Measurements from ENCODE around the gene CZIB. TPM values are rescaled to one million over a fixed set of nuclear protein-coding genes. Genes with fewer than 3 reads are reported as not detected.
A peak's percentile ranks its signal among the peaks of the same experiment; 100 is the strongest.
"Not testable (repeated sequence)": the region's sequence is repeated elsewhere in the genome, so short reads cannot be mapped to it uniquely, and the experiment has no call there.

CZIB gene
- total RNA-seq, 1 experiment from 2014 or later, result 36.0 TPM

GRCh38 chr1:53198241-53198651 is 22.2 kb downstream of the CZIB start:
- in situ Hi-C loops (cut with HindIII; ENCODE audit: low pct_unique_long_range_greater_than_20kb, low sequenced_read_pairs), result no loop called here

DNA sequence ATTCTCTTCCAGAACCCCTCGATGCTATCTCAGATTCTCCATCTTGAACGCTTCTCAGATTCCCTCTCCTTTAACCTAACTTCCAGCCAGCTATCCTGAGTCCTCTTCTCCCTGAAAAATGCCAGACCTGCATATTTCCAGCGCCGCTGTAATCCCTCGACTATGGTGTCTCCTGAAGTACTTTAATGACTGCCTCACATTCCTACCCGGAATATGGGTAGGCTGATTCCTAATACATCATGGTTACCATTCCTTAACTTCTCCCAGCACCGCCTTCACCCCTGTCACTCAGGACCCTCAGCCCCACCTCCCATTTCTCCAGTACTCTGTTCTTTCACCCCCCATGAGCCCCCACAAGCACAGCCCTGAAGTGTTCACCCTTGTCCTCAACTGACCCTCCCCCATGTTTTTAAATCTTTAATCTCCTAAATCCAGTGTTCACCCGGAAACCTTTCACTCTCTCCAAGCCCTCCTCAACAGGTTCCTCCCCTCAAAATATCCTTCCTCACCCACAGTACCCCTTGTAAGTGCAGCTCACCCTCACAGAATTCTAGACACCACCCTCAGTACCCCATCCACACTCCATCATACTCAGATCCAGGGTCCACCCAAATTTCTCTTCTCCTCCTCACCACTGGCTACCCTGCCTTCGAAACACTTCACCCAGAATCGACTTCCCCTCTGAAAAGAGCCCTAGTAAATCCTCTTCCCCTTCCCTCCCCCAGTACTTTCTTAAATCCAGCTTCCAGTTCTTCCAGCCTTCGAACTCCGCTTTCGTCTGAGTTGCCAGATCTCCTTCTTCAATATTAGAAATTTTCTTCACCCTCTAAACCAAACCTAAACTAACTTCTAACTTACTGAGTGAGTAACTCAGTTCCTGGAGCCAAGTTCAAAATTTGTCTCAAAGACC is 22.9 kb downstream of the CZIB start:
- in situ Hi-C loops (cut with HindIII; ENCODE audit: low pct_unique_long_range_greater_than_20kb, low sequenced_read_pairs), result no loop called here
- DNase-seq (ENCODE audit: low read depth, low spot score), result no peak

More at GRCh38 chr1:53198241-53198651, 22.2 kb downstream of the CZIB start:
- no peak for DNase-seq (ENCODE audit: low read depth, low spot score)

GRCh38 chr1:53196485-53197290 is 23.7 kb downstream of the CZIB start, which contains the start of gene CPT2:
Gene CPT2, plus strand, starts transcription at chr1:53196824. Its CDS starts 120 bp downstream, at chr1:53196944.
- peak; percentile 88 for DNase-seq (ENCODE audit: low read depth, low spot score)
- in situ Hi-C loops (cut with HindIII; ENCODE audit: low pct_unique_long_range_greater_than_20kb, low sequenced_read_pairs), result no loop called here

- no peak for DNase-seq (ENCODE audit: low read depth, low spot score)
- in situ Hi-C loops (cut with HindIII; ENCODE audit: low pct_unique_long_range_greater_than_20kb, low sequenced_read_pairs), result no loop called here
Measured at GRCh38 chr1:53196017-53196484, 24.4 kb downstream of the CZIB start.

GRCh38 chr1:53195246-53196016 is 25.0 kb downstream of the CZIB start:
- in situ Hi-C loops (cut with HindIII; ENCODE audit: low pct_unique_long_range_greater_than_20kb, low sequenced_read_pairs), result no loop called here
- no peak for DNase-seq (ENCODE audit: low read depth, low spot score)

- DNase-seq (ENCODE audit: low read depth, low spot score), result no peak
- in situ Hi-C loops (cut with HindIII; ENCODE audit: low pct_unique_long_range_greater_than_20kb, low sequenced_read_pairs), result no loop called here
Measured at GRCh38 chr1:53190210-53190611, 30.2 kb downstream of the CZIB start.

DNA sequence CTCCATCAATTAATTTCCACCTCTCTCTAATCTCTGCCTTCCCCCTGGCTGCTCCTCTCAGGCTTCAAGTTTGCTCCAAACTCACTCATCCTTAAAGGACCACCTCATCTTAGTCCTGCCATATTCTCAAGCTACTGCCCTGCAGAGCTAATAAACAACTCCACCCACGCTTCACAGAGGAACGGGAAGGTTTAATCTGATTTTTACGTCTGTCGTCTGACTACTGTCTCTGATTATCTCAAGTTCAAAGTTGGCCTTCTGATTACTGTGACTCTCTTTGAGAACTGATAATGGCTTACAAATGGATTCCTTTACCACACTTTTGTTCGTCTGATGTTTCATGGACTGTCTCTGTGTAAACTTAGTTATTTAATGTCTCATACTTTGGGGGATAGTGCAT is 31.4 kb downstream of the CZIB start:
- no peak for DNase-seq (ENCODE audit: low read depth, low spot score)
- in situ Hi-C loops (cut with HindIII; ENCODE audit: low pct_unique_long_range_greater_than_20kb, low sequenced_read_pairs), result no loop called here

DNA sequence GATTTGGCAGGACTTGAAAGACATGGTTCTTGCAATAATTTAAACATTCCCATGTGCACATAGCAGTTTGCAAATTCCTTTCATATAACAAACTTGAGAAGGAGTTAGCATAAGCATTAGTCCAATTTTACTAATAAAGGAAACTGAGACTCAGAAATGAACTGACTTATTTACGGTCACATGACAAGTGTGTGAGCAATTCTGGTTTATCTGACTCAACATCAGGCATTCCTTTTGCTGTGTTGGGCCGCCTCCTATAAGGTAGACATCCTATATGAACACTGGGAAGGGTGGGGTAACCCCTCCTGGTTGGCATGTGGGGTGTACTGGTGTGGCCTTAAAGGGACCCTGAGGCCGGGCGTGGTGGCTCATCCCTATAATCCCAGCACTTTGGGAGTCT is 32.3 kb downstream of the CZIB start:
- in situ Hi-C loops (cut with HindIII; ENCODE audit: low pct_unique_long_range_greater_than_20kb, low sequenced_read_pairs), result no loop called here
- no peak for DNase-seq (ENCODE audit: low read depth, low spot score)

DNA sequence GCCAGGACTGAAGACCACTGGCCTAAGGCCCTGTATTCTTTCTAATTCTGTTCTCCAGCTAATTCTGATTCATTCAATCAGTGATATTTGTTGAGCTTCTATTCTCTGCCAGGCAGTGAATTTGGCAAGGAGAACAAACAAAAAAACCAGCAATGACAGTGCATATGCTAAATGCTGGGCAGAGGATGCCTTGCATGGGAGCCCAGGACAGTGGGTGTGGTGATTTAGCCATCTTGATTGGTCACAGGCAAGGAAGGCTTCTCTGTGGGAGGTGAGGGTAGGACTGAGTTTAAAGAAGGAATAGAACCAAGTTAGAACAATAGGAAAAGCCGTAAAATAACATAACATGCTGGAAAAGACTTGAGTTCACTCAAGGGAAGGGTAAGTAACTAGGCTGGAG is 33.0 kb downstream of the CZIB start:
- in situ Hi-C loops (cut with HindIII; ENCODE audit: low pct_unique_long_range_greater_than_20kb, low sequenced_read_pairs), result no loop called here
- no peak for DNase-seq (ENCODE audit: low read depth, low spot score)

DNA sequence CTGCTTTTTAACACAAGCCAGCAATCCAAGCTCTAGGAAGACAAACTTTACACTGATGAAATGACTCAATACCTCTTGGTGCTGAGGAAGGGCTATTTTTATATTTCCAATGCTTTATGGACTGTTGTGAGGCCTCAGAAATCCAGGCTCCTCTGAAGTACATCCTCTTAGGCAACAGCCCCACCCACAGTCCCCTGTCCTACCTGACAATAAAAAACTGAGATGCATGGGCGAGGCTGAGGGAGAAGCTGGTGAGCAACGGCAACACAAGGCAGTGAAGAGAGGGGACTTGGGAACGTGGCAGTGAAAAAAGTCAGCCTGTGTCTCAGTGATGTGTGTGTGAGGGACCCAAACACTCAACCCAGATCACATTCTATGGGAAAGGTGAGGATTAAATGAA is 33.9 kb downstream of the CZIB start:
- no peak for DNase-seq (ENCODE audit: low read depth, low spot score)
- in situ Hi-C loops (cut with HindIII; ENCODE audit: low pct_unique_long_range_greater_than_20kb, low sequenced_read_pairs), result no loop called here

GRCh38 chr1:53185955-53186297 is 34.5 kb downstream of the CZIB start:
- in situ Hi-C loops (cut with HindIII; ENCODE audit: low pct_unique_long_range_greater_than_20kb, low sequenced_read_pairs); DNase-seq (ENCODE audit: low read depth, low spot score): not testable (repeated sequence)

DNA sequence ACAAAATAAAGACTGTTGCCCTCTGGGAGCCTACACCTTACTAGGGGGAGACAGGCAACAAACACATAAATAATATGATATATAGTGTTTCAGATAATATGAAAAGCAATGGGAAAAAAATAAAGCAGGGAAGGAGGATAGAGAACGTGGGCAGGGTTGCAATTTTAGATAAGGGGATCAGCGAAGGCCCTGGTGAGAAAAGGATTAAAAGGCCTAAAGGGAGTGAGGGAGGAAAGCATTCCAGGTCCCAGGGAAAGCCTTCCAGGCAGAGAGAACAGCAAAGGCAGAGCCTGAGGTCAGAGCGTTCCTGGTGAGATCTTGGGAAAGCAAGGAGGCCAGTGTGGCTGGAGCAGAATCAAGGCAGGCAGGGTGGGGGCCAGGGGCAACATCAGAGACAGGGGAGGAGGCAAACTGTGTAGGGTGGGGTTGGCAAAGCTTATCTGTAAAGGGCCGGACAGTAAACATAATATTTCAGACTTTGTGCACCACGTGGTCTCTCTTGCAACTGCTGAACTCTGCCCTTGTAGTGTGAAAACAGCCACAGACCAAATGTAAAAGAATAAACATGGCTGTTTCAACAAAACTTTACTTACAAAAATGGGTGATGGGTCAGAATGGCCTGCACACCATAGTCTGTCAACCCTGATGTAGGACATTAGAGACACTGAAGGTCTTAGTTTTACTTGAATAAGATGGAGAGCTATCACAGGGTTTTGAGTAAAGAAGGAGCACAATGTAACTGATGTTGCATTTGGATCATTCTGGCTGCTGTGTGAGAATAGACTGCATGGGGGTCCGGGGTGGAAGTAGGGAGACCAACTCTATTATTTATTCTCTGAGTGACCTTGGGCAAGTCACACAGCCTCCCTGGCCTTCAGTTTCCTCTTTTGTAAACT is 37.1 kb downstream of the CZIB start:
- in situ Hi-C loops (cut with HindIII; ENCODE audit: low pct_unique_long_range_greater_than_20kb, low sequenced_read_pairs), result no loop called here

GRCh38 chr1:53182716-53183094 is 37.7 kb downstream of the CZIB start:
- no peak for DNase-seq (ENCODE audit: low read depth, low spot score)
- in situ Hi-C loops (cut with HindIII; ENCODE audit: low pct_unique_long_range_greater_than_20kb, low sequenced_read_pairs), result no loop called here

More for the DNA sequence above, 37.1 kb downstream of the CZIB start:
- no peak for DNase-seq (ENCODE audit: low read depth, low spot score)

- in situ Hi-C loops (cut with HindIII; ENCODE audit: low pct_unique_long_range_greater_than_20kb, low sequenced_read_pairs), result no loop called here
- peak; percentile 74 for DNase-seq (ENCODE audit: low read depth, low spot score)
Measured at GRCh38 chr1:53182111-53182593, 38.3 kb downstream of the CZIB start.

- no peak for DNase-seq (ENCODE audit: low read depth, low spot score)
- in situ Hi-C loops (cut with HindIII; ENCODE audit: low pct_unique_long_range_greater_than_20kb, low sequenced_read_pairs), result no loop called here
Measured at GRCh38 chr1:53180951-53181350, 39.5 kb downstream of the CZIB start.

- no peak for DNase-seq (ENCODE audit: low read depth, low spot score)
- in situ Hi-C loops (cut with HindIII; ENCODE audit: low pct_unique_long_range_greater_than_20kb, low sequenced_read_pairs), result no loop called here
Measured at GRCh38 chr1:53180226-53180625, 40.2 kb downstream of the CZIB start.

All from SK-MEL-5 (cell line).